Measurements from ENCODE around the gene GUCY2F. TPM values are rescaled to one million over a fixed set of nuclear protein-coding genes. Genes with fewer than 3 reads are reported as not detected.

GUCY2F gene
- total RNA-seq, 1 experiment from 2014 or later: not detected

GRCh38 chrX:109382332-109382731 lies 99.6 kb downstream of the GUCY2F start:
- BruUV-seq (replicated peaks): no TSS peak
- Mint-ChIP-seq H3K4me3 (ENCODE audit: unreplicated experiment) (no peak overlapping the region), H3K9me3 (ENCODE audit: unreplicated experiment) (no peaks in the 10 kb centered on the region), H3K36me3 (ENCODE audit: insufficient read depth, unreplicated experiment) (no peaks in the 10 kb centered on the region), H3K4me1 (ENCODE audit: low read depth, unreplicated experiment) (no peaks in the 10 kb centered on the region), H3K27me3 (ENCODE audit: insufficient read depth, unreplicated experiment) (no peaks in the 10 kb centered on the region), H3K27ac (ENCODE audit: unreplicated experiment) (no peak overlapping the region)
- H3K4me1 ChIP-seq: no peaks in the 10 kb centered on the region
- no peak overlapping the region for H3K4me3 ChIP-seq (ENCODE audit: low read depth, low read length)
- no peaks in the 10 kb centered on the region for H3K9me3 ChIP-seq
- H3K36me3 ChIP-seq (ENCODE audit: control insufficient read depth, insufficient read depth, low read length): no peaks in the 10 kb centered on the region
- TF ChIP-seq CTCF (IDR thresholded peaks at IDR 0.05; ENCODE audit: insufficient read depth in 1 of 2, low read depth in 1 of 2, low read length in 1 of 2, severe bottlenecking in 1 of 2, unreplicated experiment in 1 of 2): no peak
- POLR2A ChIA-PET: no interaction called here
- intact Hi-C loops (cut with micrococcal nuclease; ENCODE audit: unreplicated experiment): loop anchor here (5.0 to 10.0 kb wide), 2 partner anchors 438 to 800 kb away; no protein-coding TSS in a partner anchor
- no peak for DNase-seq
- CTCF ChIA-PET: no interaction called here
- H3K27me3 ChIP-seq (replicated peaks; ENCODE audit: control insufficient read depth, insufficient read depth, low read length): no peaks in the 10 kb centered on the region

GRCh38 chrX:109378281-109378680 lies 103.6 kb downstream of the GUCY2F start:
- Mint-ChIP-seq H3K27ac (ENCODE audit: unreplicated experiment) (no peak overlapping the region), H3K36me3 (ENCODE audit: insufficient read depth, unreplicated experiment) (no peaks in the 10 kb centered on the region), H3K4me1 (ENCODE audit: low read depth, unreplicated experiment) (no peaks in the 10 kb centered on the region), H3K9me3 (ENCODE audit: unreplicated experiment) (no peaks in the 10 kb centered on the region), H3K27me3 (ENCODE audit: insufficient read depth, unreplicated experiment) (peaks cover 2% of the 10 kb centered on the region), H3K4me3 (ENCODE audit: unreplicated experiment) (no peak overlapping the region)
- no peaks in the 10 kb centered on the region for H3K9me3 ChIP-seq
- no peaks in the 10 kb centered on the region for H3K36me3 ChIP-seq (ENCODE audit: control insufficient read depth, insufficient read depth, low read length)
- TF ChIP-seq CTCF (IDR thresholded peaks at IDR 0.05; ENCODE audit: insufficient read depth in 1 of 2, low read depth in 1 of 2, low read length in 1 of 2, severe bottlenecking in 1 of 2, unreplicated experiment in 1 of 2): no peak
- CTCF ChIA-PET: no interaction called here
- no peak for DNase-seq
- BruUV-seq (replicated peaks): no TSS peak
- H3K27me3 ChIP-seq (replicated peaks; ENCODE audit: control insufficient read depth, insufficient read depth, low read length): no peaks in the 10 kb centered on the region
- intact Hi-C loops (cut with micrococcal nuclease; ENCODE audit: unreplicated experiment): no loop called here
- H3K4me1 ChIP-seq: no peaks in the 10 kb centered on the region
- no peak overlapping the region for H3K4me3 ChIP-seq (ENCODE audit: low read depth, low read length)
- POLR2A ChIA-PET: no interaction called here

- Histone ChIP-seq H3K4me3 (ENCODE audit: low read depth, low read length) (no peak overlapping the region), H3K27me3 (replicated peaks; ENCODE audit: control insufficient read depth, insufficient read depth, low read length) (no peaks in the 10 kb centered on the region), H3K9me3 (no peaks in the 10 kb centered on the region), H3K36me3 (ENCODE audit: control insufficient read depth, insufficient read depth, low read length) (no peaks in the 10 kb centered on the region), H3K4me1 (no peaks in the 10 kb centered on the region)
- no TSS peak for BruUV-seq (replicated peaks)
- POLR2A ChIA-PET: no interaction called here
- Mint-ChIP-seq H3K4me3 (ENCODE audit: unreplicated experiment) (no peak overlapping the region), H3K9me3 (ENCODE audit: unreplicated experiment) (no peaks in the 10 kb centered on the region), H3K36me3 (ENCODE audit: insufficient read depth, unreplicated experiment) (no peaks in the 10 kb centered on the region), H3K27ac (ENCODE audit: unreplicated experiment) (no peak overlapping the region), H3K4me1 (ENCODE audit: low read depth, unreplicated experiment) (no peaks in the 10 kb centered on the region), H3K27me3 (ENCODE audit: insufficient read depth, unreplicated experiment) (peaks cover 2% of the 10 kb centered on the region)
- no peak for TF ChIP-seq CTCF (IDR thresholded peaks at IDR 0.05; ENCODE audit: insufficient read depth in 1 of 2, low read depth in 1 of 2, low read length in 1 of 2, severe bottlenecking in 1 of 2, unreplicated experiment in 1 of 2)
- CTCF ChIA-PET: no interaction called here
- intact Hi-C loops (cut with micrococcal nuclease; ENCODE audit: unreplicated experiment): no loop called here
- DNase-seq: no peak
These were observed 107.5 kb downstream of the GUCY2F start for GRCh38 chrX:109374262-109374960.
